ENCODE data around the gene PES1.

DNA sequence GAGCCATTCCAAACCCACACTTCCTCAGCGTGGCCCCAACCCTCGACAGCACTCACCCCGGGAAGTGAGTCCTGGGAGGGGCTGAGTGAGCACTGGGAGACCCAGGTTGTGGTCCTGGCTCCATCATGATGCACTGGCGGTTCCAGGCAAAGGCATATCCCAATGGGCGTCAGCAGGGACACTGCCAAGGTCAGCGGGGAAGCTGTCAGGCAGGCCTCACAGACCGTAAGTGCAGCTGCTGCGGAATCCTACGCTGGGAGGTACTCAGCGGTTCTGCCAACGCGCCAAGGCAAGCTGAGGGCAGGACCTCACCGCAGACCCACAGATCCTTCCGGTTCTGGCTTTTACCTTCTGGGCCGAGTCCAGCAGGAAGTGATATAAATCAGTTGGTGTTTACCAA lies 15.9 kb downstream of the PES1 start:
- TF ChIP-seq POLR2AphosphoS5 (IDR thresholded peaks at IDR 0.05) = peak in 1 of 3 donors; percentile 56
- no peak for TF ChIP-seq EP300 (IDR thresholded peaks at IDR 0.05)
